ENCODE measurements around the gene TREM2.
"Not testable (repeated sequence)": the region's sequence is repeated elsewhere in the genome, so short reads cannot be mapped to it uniquely, and the experiment has no call there.

The TREM2 gene

GRCh38 chr6:41122373-41122772 lies 40.5 kb downstream of the TREM2 start:
- no peak for DNase-seq (ENCODE audit: low spot score)
- TF ChIP-seq CTCF (IDR thresholded peaks at IDR 0.05; ENCODE audit: borderline replicate concordance, control extremely low read depth, extremely low read depth, insufficient read depth, missing control alignments): no peak
- in situ Hi-C loops (cut with MboI; ENCODE audit: low sequenced_read_pairs, unreplicated experiment): no loop called here

DNA sequence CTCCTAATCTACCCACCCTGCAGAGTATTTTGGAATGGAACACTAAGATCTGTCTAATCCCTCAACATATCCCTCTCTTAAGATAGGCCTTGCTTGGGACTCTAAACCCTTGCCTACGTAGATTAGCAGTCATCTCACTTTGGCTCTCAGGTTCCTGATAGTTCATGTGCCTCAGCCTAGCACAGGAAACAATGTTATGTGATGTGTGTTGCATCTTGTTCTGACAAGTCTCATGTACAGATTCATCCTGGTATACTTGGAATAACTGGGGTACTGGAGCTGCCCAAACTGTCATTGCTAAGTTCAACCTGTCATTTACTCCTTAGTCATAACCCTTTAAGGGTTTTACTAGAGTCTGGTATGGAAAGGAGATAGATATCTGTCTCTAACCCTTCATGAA lies 42.9 kb downstream of the TREM2 start:
- no peak for DNase-seq (ENCODE audit: low spot score)
- in situ Hi-C loops (cut with MboI; ENCODE audit: low sequenced_read_pairs, unreplicated experiment): no loop called here
- TF ChIP-seq CTCF (IDR thresholded peaks at IDR 0.05; ENCODE audit: borderline replicate concordance, control extremely low read depth, extremely low read depth, insufficient read depth, missing control alignments): no peak

GRCh38 chr6:41119508-41119907 lies 43.4 kb downstream of the TREM2 start:
- in situ Hi-C loops (cut with MboI; ENCODE audit: low sequenced_read_pairs, unreplicated experiment): no loop called here
- DNase-seq (ENCODE audit: low spot score): no peak
- no peak for TF ChIP-seq CTCF (IDR thresholded peaks at IDR 0.05; ENCODE audit: borderline replicate concordance, control extremely low read depth, extremely low read depth, insufficient read depth, missing control alignments)

DNA sequence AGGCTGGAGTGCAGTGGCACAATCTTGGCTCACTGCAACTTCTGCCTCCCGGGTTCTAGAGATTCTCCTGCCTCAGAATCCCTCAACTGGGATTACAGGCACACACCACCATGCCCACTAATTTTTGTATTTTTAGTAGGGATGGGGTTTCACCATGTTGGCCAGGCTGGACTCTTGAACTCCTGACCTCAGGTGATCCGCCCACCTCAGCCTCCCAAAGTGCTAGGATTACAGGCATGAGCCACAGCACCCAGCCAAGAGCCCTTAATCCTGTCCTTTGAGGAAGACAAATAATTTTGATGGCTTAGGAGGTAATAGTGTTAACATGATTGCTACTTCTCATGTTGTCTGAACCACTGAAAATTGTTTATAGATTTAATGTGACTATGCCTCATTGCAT lies 47.9 kb downstream of the TREM2 start:
- in situ Hi-C loops (cut with MboI; ENCODE audit: low sequenced_read_pairs, unreplicated experiment): not testable (repeated sequence)

DNA sequence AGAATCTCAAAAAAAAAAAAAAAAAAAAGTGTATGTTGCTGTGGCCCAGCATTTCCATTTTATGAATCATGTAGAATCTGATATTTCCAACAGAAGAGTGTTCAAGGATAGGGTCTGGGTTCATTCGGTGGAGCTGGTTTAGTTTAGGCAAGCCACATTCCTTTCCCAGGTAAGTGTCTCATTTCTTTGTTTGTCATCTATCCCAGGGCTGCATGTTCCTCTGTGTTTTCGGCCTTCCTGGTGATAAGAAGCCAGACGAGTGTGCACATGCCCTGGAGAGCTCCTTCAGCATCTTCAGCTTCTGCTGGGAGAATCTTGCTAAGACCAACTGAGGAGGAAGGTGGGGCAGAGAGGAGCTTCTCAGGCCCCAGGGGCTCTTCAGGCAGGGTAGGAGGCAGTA lies 51.9 kb downstream of the TREM2 start:
- in situ Hi-C loops (cut with MboI; ENCODE audit: low sequenced_read_pairs, unreplicated experiment): no loop called here
- no peak for TF ChIP-seq CTCF (IDR thresholded peaks at IDR 0.05; ENCODE audit: borderline replicate concordance, control extremely low read depth, extremely low read depth, insufficient read depth, missing control alignments)
- no peak for DNase-seq (ENCODE audit: low spot score)

More for the DNA sequence above, 47.9 kb downstream of the TREM2 start:
- DNase-seq (ENCODE audit: low spot score): not testable (repeated sequence)

All from GM13976 (cell line).